Right ventricle myocardium inferior (tissue), 1 donor: ENCODE data around the gene NACC2. TPM values are rescaled to one million over a fixed set of nuclear protein-coding genes. Genes with fewer than 3 reads are reported as not detected.

Experiments
- ATAC-seq: fragments of 200-7000 bp; cut with Tn5 transposase; one replicate; pipeline ENCODE4 v1.9.1; 2020; ENCODE audit warnings: mild to moderate bottlenecking, moderate library complexity
- DNase-seq: peaks from one replicate; pipeline ENCODE4 v3.0.0; 2021; ENCODE audit errors: missing footprints
- intact Hi-C: fragments of 100-400 bp; cut with DNase I; formaldehyde crosslinking; loops from one replicate; pipeline ENCODE4 v1.11.0; 2022
- total RNA-seq: library from RNA; stranded (reverse); fragmentation: NEBNext Ultra II Directional; extraction: Animal tissue kit (Norgen Biotek cat#: 25700); gene quantifications from one replicate; pipeline ENCODE4 v1.2.1, GENCODE V29; 2021
- donor health status: DM: no; HTN: yes; CAD: no; lungs with severe emphysema.

Gene NACC2
- total RNA-seq, 1 donor from 2014 or later: 37.0 TPM

GRCh38 chr9:136100700-136101614, 5.9 kb upstream of the NACC2 start:
- intact Hi-C loops: no loop called here
- no peak for ATAC-seq
- no peak for DNase-seq

GRCh38 chr9:136099542-136099941, 4.5 kb upstream of the NACC2 start:
- intact Hi-C loops: no loop called here
- no peak for ATAC-seq
- no peak for DNase-seq

DNA sequence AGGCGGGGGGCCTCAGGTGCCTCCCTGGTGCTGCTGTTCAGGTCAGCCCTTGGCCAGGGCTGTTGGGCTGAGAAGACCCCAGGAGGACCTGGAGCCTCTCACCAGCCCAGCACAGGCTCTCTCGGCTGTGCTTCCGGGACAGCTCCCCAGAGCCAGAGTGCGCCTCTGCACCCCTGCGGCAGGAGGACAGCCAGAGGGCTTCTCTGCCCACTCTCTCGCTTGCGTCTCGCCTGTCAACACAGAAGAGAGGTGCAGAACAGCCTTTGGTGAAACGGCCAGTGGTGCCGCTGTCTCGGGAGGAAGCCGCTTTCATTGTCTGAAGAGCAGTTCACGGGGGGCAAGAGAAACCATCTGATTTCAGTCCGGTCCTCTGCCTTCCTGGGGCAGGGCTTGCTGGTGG, 3.8 kb upstream of the NACC2 start:
- intact Hi-C loops: no loop called here
- ATAC-seq (peak; percentile 27), DNase-seq (no peak)

DNA sequence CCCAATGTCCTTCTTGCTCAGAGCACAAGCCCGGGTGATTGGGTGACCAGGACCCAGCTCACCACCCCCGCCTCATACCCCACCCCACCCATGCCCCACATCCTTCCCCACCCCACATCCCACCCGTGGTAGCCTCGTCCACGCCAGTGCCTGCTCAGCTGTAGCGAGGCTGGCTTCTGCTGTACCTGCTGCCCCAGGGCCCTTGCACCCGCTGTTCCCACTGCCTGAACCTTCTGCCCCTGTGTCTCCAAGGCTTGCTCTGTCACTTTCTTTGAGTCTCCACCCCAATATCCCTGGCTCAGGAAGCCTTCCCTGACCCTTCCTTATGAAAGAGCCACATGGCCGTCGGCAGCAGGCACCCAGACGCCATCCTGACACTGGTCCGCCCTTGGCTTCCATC, 3.1 kb upstream of the NACC2 start:
- intact Hi-C loops: no loop called here
- DNase-seq (no peak), ATAC-seq (no peak)

DNA sequence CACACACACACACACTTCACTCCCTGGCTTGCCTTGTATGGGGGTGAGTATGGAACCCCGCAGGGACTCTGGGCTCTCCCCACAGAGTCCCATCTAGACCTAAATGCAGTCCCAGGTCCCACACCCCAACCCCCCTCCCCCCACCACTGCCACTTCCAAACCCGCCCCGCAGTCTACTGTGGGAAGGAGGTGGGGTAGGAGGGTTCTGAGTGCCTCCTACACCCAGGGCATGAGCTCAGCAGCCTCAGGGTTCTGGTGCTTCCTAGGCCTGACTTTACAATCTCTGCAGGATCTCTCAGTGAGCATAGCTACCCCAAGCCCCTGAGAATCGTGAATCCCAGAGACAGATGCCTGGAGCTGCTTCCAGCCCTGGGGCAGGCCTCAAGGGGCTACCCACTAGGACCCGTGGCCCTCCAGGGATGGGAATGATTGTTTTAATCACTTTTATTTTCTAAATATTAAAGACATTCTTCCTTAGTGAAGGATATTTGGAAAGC, 1.5 kb upstream of the NACC2 start:
- DNase-seq: no peak
- ATAC-seq: no peak
- intact Hi-C loops: no loop called here

- intact Hi-C loops: loop anchor here (5.0 kb wide), 1 partner anchor 42 kb away; no protein-coding TSS in a partner anchor
Observed at GRCh38 chr9:136093995-136094881, 851 bp downstream of the NACC2 start.

DNA sequence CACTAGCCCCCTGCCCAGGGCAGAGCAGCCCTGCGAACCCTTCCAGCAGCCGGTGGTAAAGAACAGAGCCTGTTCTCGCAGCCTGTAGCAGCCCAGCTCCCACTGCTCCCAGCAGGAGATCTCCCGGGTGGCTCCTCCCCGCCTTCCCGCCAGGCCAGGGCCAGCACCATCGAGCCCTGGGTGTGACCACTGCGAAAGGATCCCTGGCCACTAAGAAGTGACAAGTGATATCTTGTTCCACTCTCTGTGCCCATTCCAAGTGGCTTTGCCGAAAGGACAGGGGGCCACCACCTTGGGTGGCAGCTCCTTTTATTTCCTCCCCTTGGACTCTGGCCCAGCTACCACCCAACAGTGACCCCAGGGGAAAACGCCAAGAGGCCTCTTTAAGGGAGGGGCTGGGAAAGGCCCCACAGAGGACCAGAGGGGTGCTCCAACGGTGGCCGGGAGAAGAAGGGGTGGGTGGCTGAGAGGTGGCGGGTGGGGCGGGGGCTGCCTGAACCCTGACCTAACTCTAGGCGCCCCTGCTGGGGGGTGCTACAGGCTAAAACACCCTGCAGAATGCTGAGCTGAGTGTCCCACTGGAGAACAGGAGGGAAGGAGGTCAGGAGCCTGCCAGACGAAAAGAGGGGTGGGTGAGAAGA, 1.6 kb downstream of the NACC2 start:
- ATAC-seq: peak; percentile 29
- DNase-seq: peak; percentile 77

More at GRCh38 chr9:136093995-136094881, 851 bp downstream of the NACC2 start:
- DNase-seq (peak; percentile 91), ATAC-seq (peak; percentile 70)

GRCh38 chr9:136092741-136093140, 2.3 kb downstream of the NACC2 start:
- DNase-seq (peak; percentile 50), ATAC-seq (no peak)
- intact Hi-C loops: loop anchor here (5.0 kb wide), 1 partner anchor 40 kb away; no protein-coding TSS in a partner anchor

More for the DNA sequence above, 1.6 kb downstream of the NACC2 start:
- intact Hi-C loops: loop anchor here (5.0 kb wide), 1 partner anchor 41 kb away; no protein-coding TSS in a partner anchor

- ATAC-seq: no peak
- intact Hi-C loops: loop anchor here (5.0 kb wide), 1 partner anchor 40 kb away; no protein-coding TSS in a partner anchor
- no peak for DNase-seq
Observed at GRCh38 chr9:136092353-136092650, 2.8 kb downstream of the NACC2 start.

DNA sequence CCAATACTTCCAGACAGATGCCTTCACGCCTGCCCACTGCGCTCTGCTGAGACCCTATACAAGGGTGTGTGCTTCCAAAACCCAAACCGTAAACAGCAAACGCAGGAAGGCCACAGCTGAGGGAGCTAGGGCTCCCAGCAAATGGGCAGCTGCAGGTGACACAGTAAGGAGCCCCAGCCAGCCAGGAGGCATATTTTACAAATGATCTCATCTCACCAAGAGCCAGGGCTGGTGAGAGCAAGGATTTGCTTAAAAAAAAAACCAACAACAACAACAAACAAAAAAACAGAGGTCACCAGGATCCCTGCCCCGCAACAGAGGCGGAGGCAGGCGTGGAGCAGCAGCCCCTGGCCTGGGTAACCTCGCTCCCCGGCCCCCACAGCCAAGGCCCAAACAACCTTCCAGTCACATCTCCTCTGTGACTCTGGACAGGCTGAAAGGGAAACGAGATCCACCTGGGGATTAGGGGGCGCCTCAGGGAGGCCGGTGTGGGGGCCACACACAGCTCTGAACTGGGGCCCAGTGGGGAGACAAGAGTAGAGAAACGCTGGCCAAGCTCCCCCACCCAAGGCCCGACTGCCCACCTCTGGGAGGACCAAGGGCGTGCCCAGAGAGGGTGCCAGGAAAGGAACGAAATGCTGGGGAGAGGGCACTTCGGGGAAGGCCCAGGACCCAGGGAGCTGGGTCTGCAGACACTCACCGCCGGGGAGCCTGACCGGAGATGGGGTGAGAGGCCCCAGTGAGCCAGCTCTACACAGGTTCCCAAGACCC, 3.3 kb downstream of the NACC2 start:
- no peak for ATAC-seq
- peak; percentile 65 for DNase-seq
- intact Hi-C loops: loop anchor here (5.0 kb wide), 1 partner anchor 39 kb away; no protein-coding TSS in a partner anchor

- DNase-seq: peak; percentile 73
- peak; percentile 27 for ATAC-seq
- intact Hi-C loops: loop anchor here (5.0 kb wide), 1 partner anchor 39 kb away; no protein-coding TSS in a partner anchor
Observed at GRCh38 chr9:136090768-136091581, 4.1 kb downstream of the NACC2 start.

DNA sequence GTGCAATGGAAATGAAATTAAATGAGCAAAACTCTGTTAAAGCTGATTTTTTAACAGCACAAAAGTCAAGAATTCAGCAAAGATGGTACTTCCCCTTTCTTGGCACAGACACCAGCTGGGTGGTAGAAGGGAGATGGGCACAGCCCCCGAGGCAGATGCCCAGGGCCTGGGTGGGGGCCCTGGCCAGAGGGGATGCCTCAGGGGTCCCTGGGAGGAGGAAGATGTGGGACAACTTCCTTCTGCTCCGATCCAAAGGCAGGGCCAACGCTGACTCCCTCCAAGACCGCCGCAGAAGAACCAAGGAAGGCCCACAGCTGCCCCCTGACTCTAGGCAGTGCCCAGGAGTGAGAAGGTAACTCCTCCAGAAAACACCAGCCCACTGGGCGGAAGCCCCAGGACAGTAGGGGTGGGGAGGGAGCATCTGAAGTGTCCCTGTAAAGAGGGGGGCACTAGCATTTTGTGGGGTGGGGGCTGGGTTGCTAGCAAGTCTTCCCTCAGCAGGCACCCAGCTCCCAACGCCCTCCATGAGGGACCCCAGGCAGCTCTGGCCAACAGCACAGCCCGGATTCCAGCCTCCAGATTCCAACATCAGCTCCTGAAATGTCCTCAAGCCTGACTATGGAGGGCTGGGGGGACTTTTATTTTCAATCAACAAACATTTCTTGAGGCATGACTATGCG, 4.9 kb downstream of the NACC2 start:
- intact Hi-C loops: loop anchor here (5.0 kb wide), 1 partner anchor 38 kb away; no protein-coding TSS in a partner anchor
- no peak for DNase-seq
- no peak for ATAC-seq

DNA sequence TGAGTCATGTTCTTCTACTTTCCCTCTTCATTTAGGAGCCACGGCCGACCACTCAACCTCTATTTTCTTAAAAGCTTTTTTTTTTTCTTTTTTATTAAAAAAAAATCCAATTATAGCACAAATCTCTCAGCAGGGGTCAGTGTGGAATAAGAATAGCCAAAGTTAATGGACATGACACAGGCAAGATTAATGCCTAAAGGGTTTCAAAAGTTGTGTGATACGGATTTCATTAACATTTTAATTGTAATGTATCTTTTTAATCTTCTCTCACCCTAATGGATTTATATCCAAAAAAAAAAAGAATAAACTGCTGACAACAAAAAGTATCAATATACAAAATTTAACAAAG, 5.4 kb downstream of the NACC2 start:
- intact Hi-C loops: loop anchor here (5.0 kb wide), 1 partner anchor 37 kb away; no protein-coding TSS in a partner anchor
- no peak for ATAC-seq
- DNase-seq: no peak

GRCh38 chr9:136088939-136089696, 6.0 kb downstream of the NACC2 start:
- no peak for DNase-seq
- ATAC-seq: no peak
- intact Hi-C loops: no loop called here

- ATAC-seq (no peak), DNase-seq (no peak)
- intact Hi-C loops: no loop called here
Observed at GRCh38 chr9:136088481-136088938, 6.6 kb downstream of the NACC2 start.
